SU-DHL-6 (cell line): Measurements from ENCODE around the gene LRP1.

Experiments used
- EZH2phosphoT487 ChIP-seq: fragments of 200-600 bp; sonication (generic), shearing (Covaris generic); conservative IDR thresholded peaks from 2 replicates; pipeline ENCODE4 v1.6.1; 2018; ENCODE audit warnings: mild to moderate bottlenecking, antibody characterized with exemption, low read length, moderate library complexity, mixed read lengths
- TF ChIP-seq, protein P1 (sequence below): fragments of 200-600 bp; sonication (generic); IDR thresholded peaks from one replicate; pipeline ENCODE4 v1.5.1; 2017; ENCODE audit warnings: antibody characterized with exemption, mild to moderate bottlenecking, low read length, moderate library complexity; ENCODE audit not compliant: insufficient read depth, poor library complexity, severe bottlenecking

DNA sequence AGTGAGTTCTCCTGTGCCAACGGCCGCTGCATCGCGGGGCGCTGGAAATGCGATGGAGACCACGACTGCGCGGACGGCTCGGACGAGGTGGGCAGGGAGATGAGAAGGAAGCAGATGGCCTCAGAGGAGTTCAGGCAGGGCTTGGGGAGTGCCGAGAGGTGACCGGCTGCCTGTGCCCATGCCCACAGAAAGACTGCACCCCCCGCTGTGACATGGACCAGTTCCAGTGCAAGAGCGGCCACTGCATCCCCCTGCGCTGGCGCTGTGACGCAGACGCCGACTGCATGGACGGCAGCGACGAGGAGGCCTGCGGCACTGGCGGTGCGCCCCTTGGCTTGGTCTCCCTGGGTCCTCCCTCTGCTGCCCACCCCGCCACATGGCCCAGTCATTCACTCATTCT, 74.9 kb downstream of the LRP1 start:
- TF ChIP-seq, protein P1, sequence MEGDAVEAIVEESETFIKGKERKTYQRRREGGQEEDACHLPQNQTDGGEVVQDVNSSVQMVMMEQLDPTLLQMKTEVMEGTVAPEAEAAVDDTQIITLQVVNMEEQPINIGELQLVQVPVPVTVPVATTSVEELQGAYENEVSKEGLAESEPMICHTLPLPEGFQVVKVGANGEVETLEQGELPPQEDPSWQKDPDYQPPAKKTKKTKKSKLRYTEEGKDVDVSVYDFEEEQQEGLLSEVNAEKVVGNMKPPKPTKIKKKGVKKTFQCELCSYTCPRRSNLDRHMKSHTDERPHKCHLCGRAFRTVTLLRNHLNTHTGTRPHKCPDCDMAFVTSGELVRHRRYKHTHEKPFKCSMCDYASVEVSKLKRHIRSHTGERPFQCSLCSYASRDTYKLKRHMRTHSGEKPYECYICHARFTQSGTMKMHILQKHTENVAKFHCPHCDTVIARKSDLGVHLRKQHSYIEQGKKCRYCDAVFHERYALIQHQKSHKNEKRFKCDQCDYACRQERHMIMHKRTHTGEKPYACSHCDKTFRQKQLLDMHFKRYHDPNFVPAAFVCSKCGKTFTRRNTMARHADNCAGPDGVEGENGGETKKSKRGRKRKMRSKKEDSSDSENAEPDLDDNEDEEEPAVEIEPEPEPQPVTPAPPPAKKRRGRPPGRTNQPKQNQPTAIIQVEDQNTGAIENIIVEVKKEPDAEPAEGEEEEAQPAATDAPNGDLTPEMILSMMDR, result no peak
- no peak for TF ChIP-seq EZH2phosphoT487
